Aorta (tissue), 5 donors: ENCODE data around the gene SLFN13. TPM values are rescaled to one million over a fixed set of nuclear protein-coding genes. Genes with fewer than 3 reads are reported as not detected.

ENCODE experiments used
- ATAC-seq: fragments of 200-7000 bp; cut with Tn5 transposase; one replicate; pipeline ENCODE4 v1.9.1; 2022; ENCODE audit warnings: moderate library complexity; ENCODE audit not compliant: low FRiP score
- DNase-seq, 2 donors: peaks; one replicate each; pipeline ENCODE4 v3.0.0-alpha.2; 2020
- H3K27ac ChIP-seq, 2 donors: one replicate each; pipeline ENCODE4 v1.5.1; 2013; ENCODE audit warnings: low read length in 2 of 2, mild to moderate bottlenecking in 2 of 2, moderate library complexity in 2 of 2, control low read depth in 1 of 2, inconsistent platforms in 1 of 2, low read depth in 1 of 2
- H3K27me3 ChIP-seq, 2 donors: one replicate each; pipeline ENCODE4 v1.6.1; 2013; ENCODE audit warnings: control low read depth in 1 of 2, low read length in 1 of 2, mild to moderate bottlenecking in 1 of 2, moderate library complexity in 1 of 2; ENCODE audit not compliant: insufficient read depth in 2 of 2, control insufficient read depth in 1 of 2
- H3K36me3 ChIP-seq, 2 donors: one replicate each; pipeline ENCODE4 v1.6.1; 2013; ENCODE audit warnings: control low read depth in 1 of 2, low read length in 1 of 2, mild to moderate bottlenecking in 1 of 2; ENCODE audit not compliant: insufficient read depth in 2 of 2, control insufficient read depth in 1 of 2
- H3K4me1 ChIP-seq, 2 donors: one replicate each; pipeline ENCODE4 v1.6.1; 2013; ENCODE audit warnings: low read length in 2 of 2, control low read depth in 1 of 2, mild to moderate bottlenecking in 1 of 2, moderate library complexity in 1 of 2; ENCODE audit not compliant: insufficient read depth in 2 of 2, control insufficient read depth in 1 of 2
- H3K4me3 ChIP-seq, 2 donors: one replicate each; pipeline ENCODE4 v1.5.1; 2013; ENCODE audit warnings: low read length in 2 of 2, control low read depth in 1 of 2, mild to moderate bottlenecking in 1 of 2
- H3K9me3 ChIP-seq: one replicate; pipeline ENCODE4 v1.6.1; 2013; ENCODE audit warnings: mild to moderate bottlenecking, low read length; ENCODE audit not compliant: control insufficient read depth
- WGBS, 2 donors: extraction: QIAGEN DNeasy Blood & Tissue Kit; methylation state at CpG; one replicate each; pipeline ENCODE4 v1.1.7; 2013; 5-methylcytosine and 5-hydroxymethylcytosine counted together
- intact Hi-C, 2 donors: fragments of 100-400 bp; cut with DNase I; formaldehyde crosslinking; loops; one replicate each; pipeline versions ENCODE4 v1.14.2 to v1.15.0; 2022
- long read RNA-seq, 2 donors: library from polyadenylated mRNA; unstranded; transcript quantifications; one replicate each; pipeline ENCODE4 v2.0.0, GENCODE V29; 2020 to 2021
- polyA plus RNA-seq, 2 donors: library from polyadenylated mRNA; stranded (reverse); fragments of 200-250 nt; gene quantifications; one replicate each; pipeline ENCODE4 v1.2.3, GENCODE V29; 2013
- total RNA-seq, 2 donors: library from RNA; stranded (reverse); fragmentation: NEBNext Ultra II Directional; extraction: Animal tissue kit (Norgen Biotek cat#: 25700); gene quantifications; one replicate each; pipeline ENCODE4 v1.2.1, GENCODE V29; 2021
- donor health status: healthy with polysubstance abuse.
- donor health status: Bipolar disorder and iron deficiency.
- donor health status: DM: no; HTN: no; CAD: no.
- donor health status: DM: no; HTN: no; CAD: no.
- donor health status: DM: yes; HTN: yes; CAD: no.

SLFN13 gene, protein sequence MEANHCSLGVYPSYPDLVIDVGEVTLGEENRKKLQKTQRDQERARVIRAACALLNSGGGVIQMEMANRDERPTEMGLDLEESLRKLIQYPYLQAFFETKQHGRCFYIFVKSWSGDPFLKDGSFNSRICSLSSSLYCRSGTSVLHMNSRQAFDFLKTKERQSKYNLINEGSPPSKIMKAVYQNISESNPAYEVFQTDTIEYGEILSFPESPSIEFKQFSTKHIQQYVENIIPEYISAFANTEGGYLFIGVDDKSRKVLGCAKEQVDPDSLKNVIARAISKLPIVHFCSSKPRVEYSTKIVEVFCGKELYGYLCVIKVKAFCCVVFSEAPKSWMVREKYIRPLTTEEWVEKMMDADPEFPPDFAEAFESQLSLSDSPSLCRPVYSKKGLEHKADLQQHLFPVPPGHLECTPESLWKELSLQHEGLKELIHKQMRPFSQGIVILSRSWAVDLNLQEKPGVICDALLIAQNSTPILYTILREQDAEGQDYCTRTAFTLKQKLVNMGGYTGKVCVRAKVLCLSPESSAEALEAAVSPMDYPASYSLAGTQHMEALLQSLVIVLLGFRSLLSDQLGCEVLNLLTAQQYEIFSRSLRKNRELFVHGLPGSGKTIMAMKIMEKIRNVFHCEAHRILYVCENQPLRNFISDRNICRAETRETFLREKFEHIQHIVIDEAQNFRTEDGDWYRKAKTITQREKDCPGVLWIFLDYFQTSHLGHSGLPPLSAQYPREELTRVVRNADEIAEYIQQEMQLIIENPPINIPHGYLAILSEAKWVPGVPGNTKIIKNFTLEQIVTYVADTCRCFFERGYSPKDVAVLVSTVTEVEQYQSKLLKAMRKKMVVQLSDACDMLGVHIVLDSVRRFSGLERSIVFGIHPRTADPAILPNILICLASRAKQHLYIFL
- 10 to 100 TPM; 15.0 to 31.0 TPM for total RNA-seq
- 1 to 10 TPM; 1.5 to 5.0 TPM for polyA plus RNA-seq
- long read RNA-seq, donor 1, partial matches to known transcripts, result 1 of 4 reads
- long read RNA-seq, donor 1, other reads (novel, unspliced or antisense), result 3 of 4 reads
- long read RNA-seq, donor 2, full-length matches to known transcripts, result 2 of 3 reads
- long read RNA-seq, donor 2, partial matches to known transcripts, result 0 of 3 reads
- long read RNA-seq, donor 2, other reads (novel, unspliced or antisense), result 1 of 3 reads

DNA sequence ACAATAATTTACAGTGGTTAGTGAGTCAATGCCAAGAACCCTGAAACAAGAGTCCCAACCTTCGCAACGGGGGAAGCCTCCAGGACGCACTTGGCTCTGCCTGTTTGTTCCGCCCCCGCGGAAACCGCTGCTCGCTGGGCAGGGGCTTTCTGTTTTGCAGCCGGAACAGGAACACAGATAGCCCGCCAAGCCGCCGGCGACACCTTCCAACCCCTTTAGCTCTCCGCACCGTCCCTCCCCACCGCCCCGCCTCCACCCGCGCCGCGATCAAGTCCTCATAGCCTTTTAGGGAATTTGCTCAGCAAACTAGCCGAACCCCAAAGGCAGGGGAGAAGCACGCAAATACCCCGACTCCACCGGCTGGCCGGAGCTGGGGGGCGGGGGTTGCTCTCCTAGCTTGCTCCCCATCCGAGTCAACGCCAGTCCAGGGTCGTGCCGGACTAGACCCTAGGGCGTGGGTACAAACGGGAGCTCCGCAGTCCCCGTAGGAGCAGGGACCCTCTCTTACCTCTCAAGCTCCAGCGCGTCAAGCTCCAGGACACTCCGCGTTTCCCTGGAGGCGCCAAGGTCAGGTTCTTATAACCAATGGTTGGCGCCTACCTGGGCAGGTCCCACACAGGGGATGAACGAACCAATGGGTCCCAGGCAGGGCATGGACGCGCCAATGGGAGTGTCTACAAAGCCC, at the start of gene SLFN13:
Gene SLFN13, minus strand, starts transcription at position 553 of the 685 bp plus-strand sequence. CDS start 3,086 bp downstream, outside the sequence.
- peak; percentile 90 to 91 for DNase-seq
- Histone ChIP-seq H3K4me1 (no peaks in the 10 kb centered on the region), H3K27ac (peak within 1 kb of the TSS in 1 of 2 donors; percentile 19), H3K27me3 (no peaks in the 10 kb centered on the region), H3K4me3 (peak within 1 kb of the TSS; percentile 57 to 65), H3K36me3 (no peaks in the 10 kb centered on the region), H3K9me3 (no peaks in the 10 kb centered on the region)
- 1% methylated on average over 44 of the region's 44 CpGs for WGBS, 2 donors
- intact Hi-C loops, result no loop called here
- peak; percentile 90 for ATAC-seq

GRCh38 chr17:35496451-35497290, 48.1 kb upstream of the SLFN13 start:
- Histone ChIP-seq H3K4me1 (peaks cover 0 to 2% of the 10 kb centered on the region in 2 donors), H3K27ac (no peak overlapping the region), H3K9me3 (no peaks in the 10 kb centered on the region), H3K4me3 (no peak overlapping the region), H3K36me3 (no peaks in the 10 kb centered on the region), H3K27me3 (no peaks in the 10 kb centered on the region)
- WGBS, 2 donors, result 19% methylated on average over 30 of the region's 30 CpGs
- no peak for DNase-seq
- intact Hi-C loops, result no loop called here
- no peak for ATAC-seq

DNA sequence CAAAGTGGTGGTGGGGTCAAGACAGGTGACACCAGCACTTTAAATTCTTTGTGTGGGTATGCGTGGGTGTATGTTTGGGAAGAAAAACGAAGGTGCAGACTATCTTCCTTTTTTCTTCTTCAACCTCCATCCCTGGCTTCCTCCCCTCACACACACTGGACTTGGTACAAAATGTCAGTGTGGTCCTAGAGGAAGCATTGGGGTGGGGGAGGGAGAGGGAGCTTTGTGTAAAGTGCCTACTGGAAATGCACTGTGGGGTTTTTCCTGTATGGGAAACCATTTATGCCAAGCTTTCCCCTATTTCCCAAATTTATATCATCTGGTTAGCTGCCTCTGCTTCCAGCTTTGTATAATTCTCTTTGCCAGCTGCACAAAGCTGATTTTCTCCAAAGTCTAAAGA, 44.5 kb upstream of the SLFN13 start:
- Histone ChIP-seq H3K4me1 (peaks cover 0 to under 1% of the 10 kb centered on the region in 2 donors), H3K36me3 (no peaks in the 10 kb centered on the region), H3K4me3 (no peak overlapping the region), H3K27ac (no peak overlapping the region), H3K9me3 (peaks cover 2% of the 10 kb centered on the region), H3K27me3 (peaks cover 0 to 2% of the 10 kb centered on the region in 2 donors)
- DNase-seq (no peak), ATAC-seq (no peak)
- WGBS, 2 donors, result 8 to 10% methylated on average over 2 of the region's 2 CpGs
- intact Hi-C loops, result no loop called here

GRCh38 chr17:35491417-35491816, 42.9 kb upstream of the SLFN13 start:
- Histone ChIP-seq H3K9me3 (peaks cover 2% of the 10 kb centered on the region), H3K36me3 (no peaks in the 10 kb centered on the region), H3K27ac (no peak overlapping the region), H3K27me3 (peaks cover 0 to 2% of the 10 kb centered on the region in 2 donors), H3K4me1 (no peaks in the 10 kb centered on the region), H3K4me3 (no peak overlapping the region)
- no peak for DNase-seq
- no peak for ATAC-seq
- 11% methylated on average over 3 of the region's 3 CpGs for WGBS, 2 donors
- intact Hi-C loops, result no loop called here

DNA sequence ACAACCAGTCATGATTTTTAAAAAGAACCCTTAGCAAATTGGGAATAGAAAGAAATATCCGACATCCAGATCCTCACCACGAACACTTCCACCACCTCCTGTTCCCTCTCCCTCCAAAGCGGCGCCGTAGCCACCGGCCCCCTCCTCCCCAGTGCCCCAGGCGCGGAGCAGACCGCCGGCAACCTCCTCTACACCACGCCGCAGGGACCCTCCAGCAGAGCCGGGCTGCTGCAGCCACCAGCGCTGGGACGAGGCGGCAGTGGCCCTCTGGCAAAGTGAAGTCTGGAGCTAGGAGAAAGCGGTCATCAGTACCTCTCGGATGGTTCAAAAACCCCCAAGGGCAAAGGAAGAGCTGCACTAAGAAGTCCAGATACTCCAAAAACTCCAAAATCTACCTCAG, 41.4 kb upstream of the SLFN13 start:
- 9 to 14% methylated on average over 18 of the region's 18 CpGs for WGBS, 2 donors
- H3K9me3 ChIP-seq, result peaks cover 2% of the 10 kb centered on the region
- peaks cover 0 to 2% of the 10 kb centered on the region in 2 donors for H3K27me3 ChIP-seq
- ATAC-seq (no peak), DNase-seq (no peak)
- intact Hi-C loops, result no loop called here
- no peak overlapping the region for H3K4me3 ChIP-seq
- H3K36me3 ChIP-seq, result no peaks in the 10 kb centered on the region
- no peak overlapping the region for H3K27ac ChIP-seq
- H3K4me1 ChIP-seq, result no peaks in the 10 kb centered on the region

- Histone ChIP-seq H3K4me3 (no peak overlapping the region), H3K9me3 (peaks cover 2% of the 10 kb centered on the region), H3K36me3 (no peaks in the 10 kb centered on the region), H3K4me1 (no peaks in the 10 kb centered on the region), H3K27me3 (peaks cover 0 to 2% of the 10 kb centered on the region in 2 donors), H3K27ac (no peak overlapping the region)
- DNase-seq (no peak), ATAC-seq (no peak)
- intact Hi-C loops, result no loop called here
- 21 to 25% methylated on average over 15 of the region's 15 CpGs for WGBS, 2 donors
Measured at GRCh38 chr17:35488991-35489390, 40.4 kb upstream of the SLFN13 start.

GRCh38 chr17:35486920-35487732, 38.6 kb upstream of the SLFN13 start:
- H3K9me3 ChIP-seq, result peaks cover 2% of the 10 kb centered on the region
- peak; percentile 72 to 83 for DNase-seq
- intact Hi-C loops, result no loop called here
- WGBS, 2 donors, result 11 to 12% methylated on average over 42 of the region's 42 CpGs
- peak overlapping the region; percentile 50 to 55 for H3K4me3 ChIP-seq
- H3K27me3 ChIP-seq, result peaks cover 0 to 2% of the 10 kb centered on the region in 2 donors
- H3K4me1 ChIP-seq, result no peaks in the 10 kb centered on the region
- no peaks in the 10 kb centered on the region for H3K36me3 ChIP-seq
- no peak overlapping the region for H3K27ac ChIP-seq
- ATAC-seq, result peak; percentile 53
